ENCODE measurements around the gene LRRC43. TPM values are rescaled to one million over a fixed set of nuclear protein-coding genes. Genes with fewer than 3 reads are reported as not detected.

Gene LRRC43
- polyA plus RNA-seq, 1 donor from 2014 or later, result 4.8 TPM

- H3K36me3 ChIP-seq (ENCODE audit: insufficient read depth, low read length), result peaks cover 10% of the 10 kb centered on the region
- no peaks in the 10 kb centered on the region for H3K9me3 ChIP-seq (ENCODE audit: low read length)
- no peak overlapping the region for H3K9ac ChIP-seq (ENCODE audit: low read length)
- no peaks in the 10 kb centered on the region for H3K27me3 ChIP-seq (ENCODE audit: insufficient read depth, low read depth, low read length)
- no peaks in the 10 kb centered on the region for H4K20me1 ChIP-seq (ENCODE audit: insufficient read depth)
- H2AFZ ChIP-seq (ENCODE audit: low read depth, low read length), result no peak overlapping the region
- H3K4me3 ChIP-seq (ENCODE audit: low read length), result no peak overlapping the region
- H3K9me2 ChIP-seq (ENCODE audit: insufficient read depth, low read length), result no peaks in the 10 kb centered on the region
- no peaks in the 10 kb centered on the region for H3F3A ChIP-seq (ENCODE audit: insufficient read depth, low read length, poor library complexity, severe bottlenecking)
- TF ChIP-seq RAD21 (conservative IDR thresholded peaks at IDR 0.05), result no peak
- no peak for TF ChIP-seq CTCF (IDR thresholded peaks at IDR 0.05; ENCODE audit: poor library complexity, severe bottlenecking)
- TF ChIP-seq POLR2AphosphoS5 (IDR thresholded peaks at IDR 0.05), result no peak
- TF ChIP-seq MXI1 (conservative IDR thresholded peaks at IDR 0.05; ENCODE audit: poor library complexity, severe bottlenecking), result no peak
- no peak for TF ChIP-seq TAF1 (IDR thresholded peaks at IDR 0.05; ENCODE audit: low read depth)
- TF ChIP-seq REST (IDR thresholded peaks at IDR 0.05; ENCODE audit: borderline replicate concordance), result no peak
- H3K79me2 ChIP-seq (replicated peaks; ENCODE audit: insufficient read depth, low read length), result no peaks in the 10 kb centered on the region
- no peak overlapping the region for H3K4me2 ChIP-seq (ENCODE audit: low read length)
- H3K27ac ChIP-seq (ENCODE audit: low read length), result no peak overlapping the region
Measured at GRCh38 chr12:122142857-122143256, 40.1 kb upstream of the LRRC43 start.

DNA sequence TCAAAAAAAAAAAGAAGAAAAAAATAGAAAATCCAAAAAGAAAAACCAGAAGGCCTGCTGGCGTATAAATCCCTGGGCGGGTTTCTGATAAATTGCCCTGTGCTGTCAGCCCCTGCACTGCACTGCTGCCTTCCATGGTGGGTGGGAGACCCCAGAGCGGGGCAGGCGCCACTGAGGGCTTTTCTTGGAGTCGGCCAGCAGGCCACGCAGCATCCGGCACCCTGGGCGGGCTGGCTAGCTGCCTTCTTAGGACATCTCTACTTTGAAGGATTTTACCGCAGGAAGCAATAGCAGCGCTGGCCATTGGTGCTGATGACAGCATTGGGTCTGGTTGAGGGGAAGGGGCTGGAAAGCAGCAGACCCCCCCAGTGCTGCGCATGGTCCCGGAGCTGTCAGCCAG lies 38.0 kb upstream of the LRRC43 start:
- H3F3A ChIP-seq (ENCODE audit: insufficient read depth, low read length, poor library complexity, severe bottlenecking), result no peaks in the 10 kb centered on the region
- no peaks in the 10 kb centered on the region for H3K9me3 ChIP-seq (ENCODE audit: low read length)
- H3K4me2 ChIP-seq (ENCODE audit: low read length), result no peak overlapping the region
- peaks cover 10% of the 10 kb centered on the region for H3K36me3 ChIP-seq (ENCODE audit: insufficient read depth, low read length)
- H3K27ac ChIP-seq (ENCODE audit: low read length), result no peak overlapping the region
- TF ChIP-seq EP300 (conservative IDR thresholded peaks at IDR 0.05; ENCODE audit: poor library complexity, severe bottlenecking) (no peak), REST (IDR thresholded peaks at IDR 0.05; ENCODE audit: borderline replicate concordance) (no peak), CTCF (IDR thresholded peaks at IDR 0.05; ENCODE audit: poor library complexity, severe bottlenecking) (no peak), TAF1 (IDR thresholded peaks at IDR 0.05; ENCODE audit: low read depth) (no peak), MXI1 (conservative IDR thresholded peaks at IDR 0.05; ENCODE audit: poor library complexity, severe bottlenecking) (no peak), RAD21 (conservative IDR thresholded peaks at IDR 0.05) (no peak), EZH2 (IDR thresholded peaks at IDR 0.05; ENCODE audit: borderline replicate concordance, insufficient read depth, low read length, poor library complexity, severe bottlenecking) (no peak), POLR2AphosphoS5 (IDR thresholded peaks at IDR 0.05) (no peak), SMC3 (conservative IDR thresholded peaks at IDR 0.05; ENCODE audit: poor library complexity) (no peak)
- no peaks in the 10 kb centered on the region for H3K79me2 ChIP-seq (replicated peaks; ENCODE audit: insufficient read depth, low read length)
- no peak overlapping the region for H2AFZ ChIP-seq (ENCODE audit: low read depth, low read length)
- H3K4me3 ChIP-seq (ENCODE audit: low read length), result no peak overlapping the region
- no peaks in the 10 kb centered on the region for H3K9me2 ChIP-seq (ENCODE audit: insufficient read depth, low read length)
- H3K27me3 ChIP-seq (ENCODE audit: insufficient read depth, low read depth, low read length), result no peaks in the 10 kb centered on the region
- H4K20me1 ChIP-seq (ENCODE audit: insufficient read depth), result no peaks in the 10 kb centered on the region
- H3K9ac ChIP-seq (ENCODE audit: low read length), result no peak overlapping the region

All from neural cell (in vitro differentiated cells).